HL-60 (cell line): ENCODE measurements around the gene SMARCAD1.

Experiments
- DNase-seq, 2 experiments: peaks; one replicate each; pipeline ENCODE4 v3.0.0-alpha.2; 2010 to 2020; ENCODE audit warnings: low read depth in 1 of 2, low spot score in 1 of 2
- H3K27ac ChIP-seq: fragments of 250-450 bp; sonication (Bioruptor Pico); replicated peaks from 2 replicates; pipeline ENCODE4 v1.5.1; 2020; ENCODE audit warnings: mild to moderate bottlenecking, moderate library complexity
- H3K27me3 ChIP-seq: fragments of 250-450 bp; sonication (Bioruptor Pico); 2 replicates; pipeline ENCODE4 v1.5.1; 2021; ENCODE audit warnings: mild to moderate bottlenecking, moderate library complexity; ENCODE audit not compliant: insufficient read depth, poor library complexity, severe bottlenecking
- H3K4me3 ChIP-seq: replicated peaks from 2 replicates; pipeline ENCODE4 v1.5.1; 2011; ENCODE audit warnings: mild to moderate bottlenecking, control low read depth, low read length; ENCODE audit not compliant: insufficient read depth
- CTCF ChIP-seq: IDR thresholded peaks from one replicate; pipeline ENCODE4 v1.5.1; 2011; ENCODE audit warnings: low read length, control low read depth, inconsistent platforms; ENCODE audit not compliant: insufficient read depth
- GABPA ChIP-seq: IDR thresholded peaks from 2 replicates; pipeline ENCODE4 v1.6.1; 2012; ENCODE audit warnings: low read depth
- POLR2AphosphoS5 ChIP-seq: IDR thresholded peaks from 2 replicates; pipeline ENCODE4 v1.6.1; 2012; ENCODE audit warnings: low read depth
- REST ChIP-seq: IDR thresholded peaks from 2 replicates; pipeline ENCODE4 v1.6.1; 2012; ENCODE audit warnings: low read depth; ENCODE audit not compliant: insufficient replicate concordance
- SPI1 ChIP-seq: IDR thresholded peaks from 2 replicates; pipeline ENCODE4 v1.6.1; 2012; ENCODE audit warnings: low read depth, mild to moderate bottlenecking, borderline replicate concordance

SMARCAD1 gene

GRCh38 chr4:94211861-94212260, 4.2 kb downstream of the SMARCAD1 start:
- no peaks in the 10 kb centered on the region for H3K27me3 ChIP-seq
- TF ChIP-seq POLR2AphosphoS5 = no peak
- TF ChIP-seq SPI1 = no peak
- TF ChIP-seq CTCF = no peak
- TF ChIP-seq REST = no peak
- TF ChIP-seq GABPA = no peak
- H3K27ac ChIP-seq = no peak overlapping the region
- no peak overlapping the region for H3K4me3 ChIP-seq
- DNase-seq = no peak

- TF ChIP-seq REST = no peak
- TF ChIP-seq POLR2AphosphoS5 = no peak
- no peak for TF ChIP-seq SPI1
- TF ChIP-seq GABPA = no peak
- TF ChIP-seq CTCF = no peak
- DNase-seq = no peak
Observed at GRCh38 chr4:94214703-94215319, 7.1 kb downstream of the SMARCAD1 start.

GRCh38 chr4:94216394-94216793, 8.7 kb downstream of the SMARCAD1 start:
- TF ChIP-seq CTCF = no peak
- no peak for TF ChIP-seq GABPA
- no peak for TF ChIP-seq REST
- TF ChIP-seq POLR2AphosphoS5 = no peak

More at GRCh38 chr4:94214703-94215319, 7.1 kb downstream of the SMARCAD1 start:
- no peaks in the 10 kb centered on the region for H3K27me3 ChIP-seq
- H3K27ac ChIP-seq = no peak overlapping the region
- H3K4me3 ChIP-seq = no peak overlapping the region

More at GRCh38 chr4:94216394-94216793, 8.7 kb downstream of the SMARCAD1 start:
- H3K4me3 ChIP-seq = no peak overlapping the region
- no peak for DNase-seq
- H3K27me3 ChIP-seq = no peaks in the 10 kb centered on the region
- no peak overlapping the region for H3K27ac ChIP-seq
